Activated T-helper 9 cell treated with anti-CD3 and anti-CD28 coated beads, Interleukin-2, amount 50 U/mL, for 16 hours (primary cell): ENCODE measurements around the gene RCN1.
"Not testable (repeated sequence)": the region's sequence is repeated elsewhere in the genome, so short reads cannot be mapped to it uniquely, and the experiment has no call there.

ENCODE experiments used
- DNase-seq: peaks from one replicate; pipeline ENCODE4 v3.0.0-alpha.2; 2020; ENCODE audit warnings: low read depth

Gene RCN1

GRCh38 chr11:32079553-32079952, 11.3 kb upstream of the RCN1 start:
- DNase-seq, result no peak

GRCh38 chr11:32080361-32080980, 10.4 kb upstream of the RCN1 start:
- no peak for DNase-seq

- no peak for DNase-seq
These were observed 9.7 kb upstream of the RCN1 start for GRCh38 chr11:32081129-32081641.

GRCh38 chr11:32081901-32082300, 9.0 kb upstream of the RCN1 start:
- no peak for DNase-seq

GRCh38 chr11:32082346-32082986, 8.4 kb upstream of the RCN1 start:
- DNase-seq, result no peak

- DNase-seq, result no peak
These were observed 3.3 kb upstream of the RCN1 start for GRCh38 chr11:32087597-32087996.

GRCh38 chr11:32088117-32088941, 2.5 kb upstream of the RCN1 start:
- no peak for DNase-seq

- DNase-seq, result no peak
These were observed 1.8 kb downstream of the RCN1 start for GRCh38 chr11:32092581-32093170.

GRCh38 chr11:32094923-32095322, 4.0 kb downstream of the RCN1 start:
- DNase-seq, result no peak

- DNase-seq, result no peak
These were observed 7.4 kb downstream of the RCN1 start for GRCh38 chr11:32098142-32098903.

GRCh38 chr11:32099516-32099915, 8.6 kb downstream of the RCN1 start:
- no peak for DNase-seq

GRCh38 chr11:32100495-32100894, 9.6 kb downstream of the RCN1 start:
- DNase-seq, result no peak

GRCh38 chr11:32101791-32102190, 10.9 kb downstream of the RCN1 start:
- DNase-seq, result no peak

GRCh38 chr11:32103121-32103719, 12.3 kb downstream of the RCN1 start:
- DNase-seq, result not testable (repeated sequence)

- DNase-seq, result no peak
These were observed 13.1 kb downstream of the RCN1 start for GRCh38 chr11:32103941-32104340.

- DNase-seq, result no peak
These were observed 15.1 kb downstream of the RCN1 start for GRCh38 chr11:32105871-32106560.

- DNase-seq, result no peak
These were observed 16.8 kb downstream of the RCN1 start for GRCh38 chr11:32107647-32108046.

GRCh38 chr11:32108576-32108975, 17.7 kb downstream of the RCN1 start:
- no peak for DNase-seq

GRCh38 chr11:32109138-32109537, 18.3 kb downstream of the RCN1 start:
- DNase-seq, result no peak

- no peak for DNase-seq
These were observed 18.7 kb downstream of the RCN1 start for GRCh38 chr11:32109592-32109991.

- no peak for DNase-seq
These were observed 19.9 kb downstream of the RCN1 start for GRCh38 chr11:32110795-32111194.
